Astrocyte (in vitro differentiated cells and primary cell): Measurements from ENCODE around the gene HPSE2.

Experiments used
- EZH2 ChIP-seq: IDR thresholded peaks from 2 replicates; pipeline ENCODE4 v1.6.1; 2012; ENCODE audit warnings: mild to moderate bottlenecking, low read length, inconsistent platforms; ENCODE audit not compliant: insufficient read depth
- TF ChIP-seq, protein P1 (sequence below): IDR thresholded peaks from 2 replicates; pipeline ENCODE4 v1.5.1; 2011; ENCODE audit warnings: low read depth, mild to moderate bottlenecking, inconsistent platforms, low read length, moderate library complexity; ENCODE audit not compliant: insufficient read depth

GRCh38 chr10:98666276-98666675 lies 569.4 kb downstream of the HPSE2 start:
- TF ChIP-seq, protein P1, sequence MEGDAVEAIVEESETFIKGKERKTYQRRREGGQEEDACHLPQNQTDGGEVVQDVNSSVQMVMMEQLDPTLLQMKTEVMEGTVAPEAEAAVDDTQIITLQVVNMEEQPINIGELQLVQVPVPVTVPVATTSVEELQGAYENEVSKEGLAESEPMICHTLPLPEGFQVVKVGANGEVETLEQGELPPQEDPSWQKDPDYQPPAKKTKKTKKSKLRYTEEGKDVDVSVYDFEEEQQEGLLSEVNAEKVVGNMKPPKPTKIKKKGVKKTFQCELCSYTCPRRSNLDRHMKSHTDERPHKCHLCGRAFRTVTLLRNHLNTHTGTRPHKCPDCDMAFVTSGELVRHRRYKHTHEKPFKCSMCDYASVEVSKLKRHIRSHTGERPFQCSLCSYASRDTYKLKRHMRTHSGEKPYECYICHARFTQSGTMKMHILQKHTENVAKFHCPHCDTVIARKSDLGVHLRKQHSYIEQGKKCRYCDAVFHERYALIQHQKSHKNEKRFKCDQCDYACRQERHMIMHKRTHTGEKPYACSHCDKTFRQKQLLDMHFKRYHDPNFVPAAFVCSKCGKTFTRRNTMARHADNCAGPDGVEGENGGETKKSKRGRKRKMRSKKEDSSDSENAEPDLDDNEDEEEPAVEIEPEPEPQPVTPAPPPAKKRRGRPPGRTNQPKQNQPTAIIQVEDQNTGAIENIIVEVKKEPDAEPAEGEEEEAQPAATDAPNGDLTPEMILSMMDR = no peak
- TF ChIP-seq EZH2 = no peak
